Esophagus squamous epithelium (tissue), 4 donors: ENCODE measurements around the gene GNAI1.

Experiments used
- POLR2A ChIP-seq, 4 donors: fragments of 450-650 bp; IDR thresholded peaks; one replicate each; pipeline ENCODE4 v1.6.1; 2017; ENCODE audit warnings: antibody characterized with exemption in 4 of 4, mild to moderate bottlenecking in 4 of 4, moderate library complexity in 3 of 4
- TF ChIP-seq, protein P1 (sequence below), 6 experiments: fragments of 450-650 bp in 4 of 6; fragments of 200-600 bp in 2 of 6; sonication (generic) in 2 of 6; IDR thresholded peaks; one replicate each; pipeline ENCODE4 v1.5.1; 2016 to 2019; ENCODE audit warnings: antibody characterized with exemption in 6 of 6, mild to moderate bottlenecking in 4 of 6, moderate library complexity in 4 of 6

DNA sequence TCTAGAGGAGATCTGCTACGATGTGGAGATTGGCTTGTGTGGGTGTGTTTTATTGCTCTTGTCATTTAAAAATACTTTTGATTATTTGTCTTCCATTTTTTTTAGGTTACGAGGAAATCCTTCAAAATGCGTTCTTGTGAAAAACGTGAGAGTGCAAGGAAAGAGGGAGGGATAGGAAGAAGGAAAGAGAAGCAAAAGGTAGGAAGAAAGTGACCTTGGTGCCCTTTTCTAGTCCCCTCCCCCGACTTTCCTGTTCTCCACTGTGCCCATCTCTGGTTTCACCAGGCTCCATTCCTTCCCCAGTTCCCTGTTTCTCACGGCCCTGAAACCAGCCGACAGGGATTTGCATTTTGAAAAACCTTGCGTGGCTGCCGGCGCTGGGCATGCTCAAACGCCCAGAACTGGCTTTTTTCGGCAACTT, 506 bp upstream of the GNAI1 start:
- TF ChIP-seq, protein P1, sequence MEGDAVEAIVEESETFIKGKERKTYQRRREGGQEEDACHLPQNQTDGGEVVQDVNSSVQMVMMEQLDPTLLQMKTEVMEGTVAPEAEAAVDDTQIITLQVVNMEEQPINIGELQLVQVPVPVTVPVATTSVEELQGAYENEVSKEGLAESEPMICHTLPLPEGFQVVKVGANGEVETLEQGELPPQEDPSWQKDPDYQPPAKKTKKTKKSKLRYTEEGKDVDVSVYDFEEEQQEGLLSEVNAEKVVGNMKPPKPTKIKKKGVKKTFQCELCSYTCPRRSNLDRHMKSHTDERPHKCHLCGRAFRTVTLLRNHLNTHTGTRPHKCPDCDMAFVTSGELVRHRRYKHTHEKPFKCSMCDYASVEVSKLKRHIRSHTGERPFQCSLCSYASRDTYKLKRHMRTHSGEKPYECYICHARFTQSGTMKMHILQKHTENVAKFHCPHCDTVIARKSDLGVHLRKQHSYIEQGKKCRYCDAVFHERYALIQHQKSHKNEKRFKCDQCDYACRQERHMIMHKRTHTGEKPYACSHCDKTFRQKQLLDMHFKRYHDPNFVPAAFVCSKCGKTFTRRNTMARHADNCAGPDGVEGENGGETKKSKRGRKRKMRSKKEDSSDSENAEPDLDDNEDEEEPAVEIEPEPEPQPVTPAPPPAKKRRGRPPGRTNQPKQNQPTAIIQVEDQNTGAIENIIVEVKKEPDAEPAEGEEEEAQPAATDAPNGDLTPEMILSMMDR (IDR thresholded peaks at IDR 0.05), result no peak
- no peak for TF ChIP-seq POLR2A (IDR thresholded peaks at IDR 0.05)
